HepG2 (cell line): ENCODE results near the gene NRG2. TPM values are rescaled to one million over a fixed set of nuclear protein-coding genes. Genes with fewer than 3 reads are reported as not detected.

ENCODE experiments used
- ATAC-seq: fragments of 200-7000 bp; cut with Tn5 transposase; 3 replicates; pipeline ENCODE4 v1.9.1; 2020; ENCODE audit warnings: mild to moderate bottlenecking, moderate library complexity
- BruUV-seq: library from RNA; stranded (reverse); fragments of 400-500 nt; replicated peaks from 2 replicates; lab custom pipeline; 2021; lab: Mats Ljungman, UMichigan
- CTCF ChIA-PET: fragments of 300-600 bp; formaldehyde crosslinking; extraction: SDS; loops from one replicate; lab custom pipeline; 2021; ENCODE audit warnings: low total read pairs, inconsistent platforms, low intra/inter-chr PET ratio; lab: Yijun Ruan, JAX
- POLR2A ChIA-PET: fragments of 350-600 bp; sonication (Branson Sonifier 250); formaldehyde crosslinking; loops from one replicate; lab custom pipeline; 2020; ENCODE audit warnings: antibody characterized with exemption, inconsistent platforms; lab: Yijun Ruan, JAX
- DNase-seq: peaks from one replicate; pipeline ENCODE4 v3.0.0-alpha.2; 2015; ENCODE audit warnings: low spot score
- FAIRE-seq: peaks from 3 replicates; lab custom pipeline; 2011; peaks lifted over from hg19 to GRCh38; lab: Jason Lieb, UNC
- H2AFZ ChIP-seq: one replicate; pipeline ENCODE4 v1.6.1; 2011; ENCODE audit warnings: low read length, inconsistent platforms
- H3K27ac ChIP-seq: fragments of 300-600 bp; 3 replicates; pipeline ENCODE4 v1.8.0; 2011; ENCODE audit warnings: mixed run types, mild to moderate bottlenecking, mixed read lengths, low read length, inconsistent platforms; ENCODE audit not compliant: insufficient read depth; ENCODE audit errors: extremely low read length
- H3K27me3 ChIP-seq, 2 experiments: fragments of 200-600 bp in 1 of 2; 2 replicates in 1 of 2; 3 replicates in 1 of 2; pipeline versions ENCODE4 v1.6.0 to v1.8.0; 2011; ENCODE audit warnings: low read length in 2 of 2, mild to moderate bottlenecking in 2 of 2, moderate library complexity in 2 of 2, inconsistent platforms in 1 of 2; ENCODE audit not compliant: insufficient read depth in 2 of 2, control insufficient read depth in 1 of 2
- H3K36me3 ChIP-seq, 2 experiments: fragments of 200-600 bp in 1 of 2; replicated peaks in 1 of 2; 2 replicates in 1 of 2; 3 replicates in 1 of 2; pipeline versions ENCODE4 v1.5.1 to v1.8.0; 2011; ENCODE audit warnings: low read length in 2 of 2, inconsistent platforms in 1 of 2; ENCODE audit not compliant: insufficient read depth in 2 of 2, control insufficient read depth in 1 of 2
- H3K4me1 ChIP-seq: 2 replicates; pipeline ENCODE4 v1.5.1; 2012; ENCODE audit warnings: low read length, inconsistent platforms; ENCODE audit not compliant: insufficient read depth
- H3K4me2 ChIP-seq: 2 replicates; pipeline ENCODE4 v1.6.0; 2011; ENCODE audit warnings: low read depth, low read length, inconsistent platforms
- H3K4me3 ChIP-seq, 3 experiments: fragments of 200-600 bp in 1 of 3; sonication (generic), shearing (Covaris generic) in 1 of 3; replicated peaks in 1 of 3; 2 replicates each; pipeline ENCODE4 v1.5.1; 2011 to 2016; ENCODE audit warnings: low read length in 3 of 3, inconsistent platforms in 2 of 3, low read depth in 2 of 3, mild to moderate bottlenecking in 2 of 3, control low read depth in 1 of 3, mixed read lengths in 1 of 3; ENCODE audit not compliant: insufficient read depth in 1 of 3
- H3K79me2 ChIP-seq: one replicate; pipeline ENCODE4 v1.6.1; 2011; ENCODE audit warnings: low read length, inconsistent platforms; ENCODE audit not compliant: insufficient read depth
- H3K9ac ChIP-seq: 2 replicates; pipeline ENCODE4 v1.6.0; 2011; ENCODE audit warnings: mild to moderate bottlenecking, low read depth, low read length, inconsistent platforms; ENCODE audit not compliant: insufficient read depth
- H3K9me3 ChIP-seq: 2 replicates; pipeline ENCODE4 v1.5.1; 2012; ENCODE audit warnings: mild to moderate bottlenecking, low read length
- H4K20me1 ChIP-seq: 2 replicates; pipeline ENCODE4 v1.6.0; 2011; ENCODE audit warnings: inconsistent platforms, mild to moderate bottlenecking, low read length, moderate library complexity; ENCODE audit not compliant: insufficient read depth
- ARNTL ChIP-seq: sonication (generic); formaldehyde crosslinking; IDR thresholded peaks from 2 replicates; pipeline ENCODE4 v1.4.0; 2020; ENCODE audit warnings: mild to moderate bottlenecking, missing genetic modification reagents
- NBN ChIP-seq: fragments of 450-650 bp; conservative IDR thresholded peaks from 2 replicates; pipeline ENCODE4 v1.6.1; 2017
- SOX13 ChIP-seq, 3 experiments: fragments of 450-650 bp in 1 of 3; sonication (generic) in 1 of 3; formaldehyde crosslinking in 1 of 3; IDR thresholded peaks in 2 of 3; conservative IDR thresholded peaks in 1 of 3; 2 replicates each; pipeline versions ENCODE4 v1.5.0 to v1.6.1; 2016 to 2020; ENCODE audit warnings: antibody characterized with exemption in 1 of 3, mild to moderate bottlenecking in 1 of 3, missing compliant biosample characterization in 1 of 3, missing genetic modification reagents in 1 of 3, moderate library complexity in 1 of 3
- ZNF766 ChIP-seq: sonication (generic); formaldehyde crosslinking; IDR thresholded peaks from 2 replicates; pipeline ENCODE4 v1.5.0; 2020; ENCODE audit warnings: missing genetic modification reagents, borderline replicate concordance
- ZNF839 ChIP-seq: sonication (generic); formaldehyde crosslinking; IDR thresholded peaks from 2 replicates; pipeline ENCODE4 v1.4.0; 2020; ENCODE audit warnings: missing genetic modification reagents, mild to moderate bottlenecking, borderline replicate concordance
- ZSCAN9 ChIP-seq: IDR thresholded peaks from 2 replicates; pipeline ENCODE4 v1.6.1; 2016; ENCODE audit warnings: borderline replicate concordance
- WGBS: methylation state at CpG from one replicate; pipeline ENCODE4 v1.1.6; 2017; ENCODE audit warnings: low lambda C conversion rate; 5-methylcytosine and 5-hydroxymethylcytosine counted together
- in situ Hi-C: cut with HindIII; loops from 2 replicates; pipeline ENCODE4 v1.10.0; 2017; ENCODE audit warnings: low pct_unique_long_range_greater_than_20kb; ENCODE audit not compliant: extremely low pct_ligation_motif_present
- intact Hi-C: fragments of 100-400 bp; cut with micrococcal nuclease; formaldehyde crosslinking; loops from one replicate; pipeline ENCODE4 v1.10.0; 2022; ENCODE audit not compliant: unreplicated experiment
- polyA plus RNA-seq, 8 experiments: library from polyadenylated mRNA; depleted of rRNA in 3 of 8; stranded (reverse) in 7 of 8; unstranded in 1 of 8; fragments of >200 nt; fragmentation: Illumina TruSeq in 4 of 8; extraction: Trizol in 4 of 8; gene quantifications; 2 replicates each; pipeline versions ENCODE4 v1.2.1 to v1.2.3, GENCODE V29; 2011 to 2016; ENCODE audit warnings: low read depth in 4 of 8, missing spikeins in 1 of 8, mixed read lengths in 1 of 8; ENCODE audit not compliant: insufficient read depth in 1 of 8
- total RNA-seq, 5 experiments: library from RNA; depleted of rRNA; stranded (reverse); fragments of >200 nt; fragmentation: Illumina TruSeq; extraction: Trizol; gene quantifications; 2 replicates each; pipeline ENCODE4 v1.2.3, GENCODE V29; 2016; ENCODE audit warnings: low read depth in 1 of 5
- TF ChIP-seq, protein P1 (sequence below): sonication (generic); formaldehyde crosslinking; IDR thresholded peaks from 2 replicates; pipeline ENCODE4 v1.4.0; 2020; ENCODE audit warnings: mild to moderate bottlenecking, missing genetic modification reagents
- TF ChIP-seq, protein P2 (sequence below): sonication (generic); formaldehyde crosslinking; conservative IDR thresholded peaks from 2 replicates; pipeline ENCODE4 v1.8.0; 2022; ENCODE audit warnings: mild to moderate bottlenecking, moderate library complexity, missing genetic modification reagents

Gene NRG2
- total and polyA plus RNA-seq, 2 of the 13 experiments (the other 11 are each of a cell fraction or from before 2014, with no cell fraction given): not detected

- no peak for FAIRE-seq
- CTCF ChIA-PET: no interaction called here
- Histone ChIP-seq H3K9ac (no peak overlapping the region), H3K27ac (no peak overlapping the region), H3K36me3 (no peaks in the 10 kb centered on the region), H3K4me2 (no peak overlapping the region), H2AFZ (no peak overlapping the region), H4K20me1 (no peaks in the 10 kb centered on the region), H3K27me3 (peaks cover 14 to 77% of the 10 kb centered on the region in 2 experiments), H3K9me3 (no peaks in the 10 kb centered on the region), H3K4me3 (no peak overlapping the region), H3K79me2 (no peaks in the 10 kb centered on the region), H3K4me1 (no peaks in the 10 kb centered on the region; the same call in 1 of the 2 replicates)
- POLR2A ChIA-PET: no interaction called here
- BruUV-seq: no TSS peak
- intact Hi-C loops (no loop called here), in situ Hi-C loops (no loop called here)
- WGBS: 0% methylated on average over 3 of the region's 9 CpGs
- TF ChIP-seq, protein P1, sequence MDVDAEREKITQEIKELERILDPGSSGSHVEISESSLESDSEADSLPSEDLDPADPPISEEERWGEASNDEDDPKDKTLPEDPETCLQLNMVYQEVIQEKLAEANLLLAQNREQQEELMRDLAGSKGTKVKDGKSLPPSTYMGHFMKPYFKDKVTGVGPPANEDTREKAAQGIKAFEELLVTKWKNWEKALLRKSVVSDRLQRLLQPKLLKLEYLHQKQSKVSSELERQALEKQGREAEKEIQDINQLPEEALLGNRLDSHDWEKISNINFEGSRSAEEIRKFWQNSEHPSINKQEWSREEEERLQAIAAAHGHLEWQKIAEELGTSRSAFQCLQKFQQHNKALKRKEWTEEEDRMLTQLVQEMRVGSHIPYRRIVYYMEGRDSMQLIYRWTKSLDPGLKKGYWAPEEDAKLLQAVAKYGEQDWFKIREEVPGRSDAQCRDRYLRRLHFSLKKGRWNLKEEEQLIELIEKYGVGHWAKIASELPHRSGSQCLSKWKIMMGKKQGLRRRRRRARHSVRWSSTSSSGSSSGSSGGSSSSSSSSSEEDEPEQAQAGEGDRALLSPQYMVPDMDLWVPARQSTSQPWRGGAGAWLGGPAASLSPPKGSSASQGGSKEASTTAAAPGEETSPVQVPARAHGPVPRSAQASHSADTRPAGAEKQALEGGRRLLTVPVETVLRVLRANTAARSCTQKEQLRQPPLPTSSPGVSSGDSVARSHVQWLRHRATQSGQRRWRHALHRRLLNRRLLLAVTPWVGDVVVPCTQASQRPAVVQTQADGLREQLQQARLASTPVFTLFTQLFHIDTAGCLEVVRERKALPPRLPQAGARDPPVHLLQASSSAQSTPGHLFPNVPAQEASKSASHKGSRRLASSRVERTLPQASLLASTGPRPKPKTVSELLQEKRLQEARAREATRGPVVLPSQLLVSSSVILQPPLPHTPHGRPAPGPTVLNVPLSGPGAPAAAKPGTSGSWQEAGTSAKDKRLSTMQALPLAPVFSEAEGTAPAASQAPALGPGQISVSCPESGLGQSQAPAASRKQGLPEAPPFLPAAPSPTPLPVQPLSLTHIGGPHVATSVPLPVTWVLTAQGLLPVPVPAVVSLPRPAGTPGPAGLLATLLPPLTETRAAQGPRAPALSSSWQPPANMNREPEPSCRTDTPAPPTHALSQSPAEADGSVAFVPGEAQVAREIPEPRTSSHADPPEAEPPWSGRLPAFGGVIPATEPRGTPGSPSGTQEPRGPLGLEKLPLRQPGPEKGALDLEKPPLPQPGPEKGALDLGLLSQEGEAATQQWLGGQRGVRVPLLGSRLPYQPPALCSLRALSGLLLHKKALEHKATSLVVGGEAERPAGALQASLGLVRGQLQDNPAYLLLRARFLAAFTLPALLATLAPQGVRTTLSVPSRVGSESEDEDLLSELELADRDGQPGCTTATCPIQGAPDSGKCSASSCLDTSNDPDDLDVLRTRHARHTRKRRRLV (CRISPR knock-in tag): no peak
- no peak for TF ChIP-seq SOX13 (IDR thresholded peaks at IDR 0.05)
- no peak for TF ChIP-seq SOX13 (CRISPR knock-in tag; conservative IDR thresholded peaks at IDR 0.05 in 1 of 2, IDR thresholded peaks at IDR 0.05 in 1 of 2)
- no peak for TF ChIP-seq ZNF839 (CRISPR knock-in tag)
- no peak for TF ChIP-seq NBN
- no peak for TF ChIP-seq ARNTL
- TF ChIP-seq ZNF766 (CRISPR knock-in tag): no peak
- TF ChIP-seq ZSCAN9 (CRISPR knock-in tag): no peak
- TF ChIP-seq, protein P2, sequence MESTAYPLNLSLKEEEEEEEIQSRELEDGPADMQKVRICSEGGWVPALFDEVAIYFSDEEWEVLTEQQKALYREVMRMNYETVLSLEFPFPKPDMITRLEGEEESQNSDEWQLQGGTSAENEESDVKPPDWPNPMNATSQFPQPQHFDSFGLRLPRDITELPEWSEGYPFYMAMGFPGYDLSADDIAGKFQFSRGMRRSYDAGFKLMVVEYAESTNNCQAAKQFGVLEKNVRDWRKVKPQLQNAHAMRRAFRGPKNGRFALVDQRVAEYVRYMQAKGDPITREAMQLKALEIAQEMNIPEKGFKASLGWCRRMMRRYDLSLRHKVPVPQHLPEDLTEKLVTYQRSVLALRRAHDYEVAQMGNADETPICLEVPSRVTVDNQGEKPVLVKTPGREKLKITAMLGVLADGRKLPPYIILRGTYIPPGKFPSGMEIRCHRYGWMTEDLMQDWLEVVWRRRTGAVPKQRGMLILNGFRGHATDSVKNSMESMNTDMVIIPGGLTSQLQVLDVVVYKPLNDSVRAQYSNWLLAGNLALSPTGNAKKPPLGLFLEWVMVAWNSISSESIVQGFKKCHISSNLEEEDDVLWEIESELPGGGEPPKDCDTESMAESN (CRISPR knock-in tag): no peak
- DNase-seq: no peak
- ATAC-seq: no peak
These were observed 245.1 kb downstream of the NRG2 start for GRCh38 chr5:139797856-139798510.
